Activated gamma-delta T cell (primary cell): ENCODE data around the gene SART1.
"Not testable (repeated sequence)": the region's sequence is repeated elsewhere in the genome, so short reads cannot be mapped to it uniquely, and the experiment has no call there.

Experiments used
- DNase-seq: peaks from one replicate; lab custom pipeline; 2025; lab: John Stamatoyannopoulos, UW

SART1 gene

GRCh38 chr11:65934014-65934413, 27.5 kb upstream of the SART1 start:
- DNase-seq: no peak

- no peak for DNase-seq
Observed at GRCh38 chr11:65937766-65938165, 23.8 kb upstream of the SART1 start.

- no peak for DNase-seq
Observed at GRCh38 chr11:65941720-65942310, 19.7 kb upstream of the SART1 start.

GRCh38 chr11:65942531-65942930, 19.0 kb upstream of the SART1 start:
- no peak for DNase-seq

- DNase-seq: no peak
Observed at GRCh38 chr11:65944191-65944590, 17.3 kb upstream of the SART1 start.

GRCh38 chr11:65944767-65945166, 16.8 kb upstream of the SART1 start:
- DNase-seq: no peak

- DNase-seq: no peak
Observed at GRCh38 chr11:65945430-65945911, 16.1 kb upstream of the SART1 start, which contains the start of gene TSGA10IP. TSS of gene TSGA10IP (plus strand) at chr11:65945480. CDS start at chr11:65945676, 196 bp downstream.

GRCh38 chr11:65945941-65946558, 15.5 kb upstream of the SART1 start:
- no peak for DNase-seq

GRCh38 chr11:65946655-65947054, 14.9 kb upstream of the SART1 start:
- DNase-seq: no peak

GRCh38 chr11:65947133-65947532, 14.4 kb upstream of the SART1 start:
- DNase-seq: no peak

- DNase-seq: no peak
Observed at GRCh38 chr11:65947603-65948125, 13.9 kb upstream of the SART1 start.

- DNase-seq: not testable (repeated sequence)
Observed at GRCh38 chr11:65950711-65951110, 10.8 kb upstream of the SART1 start.

GRCh38 chr11:65951641-65952040, 9.9 kb upstream of the SART1 start:
- DNase-seq: not testable (repeated sequence)

GRCh38 chr11:65952052-65952521, 9.4 kb upstream of the SART1 start:
- no peak for DNase-seq

- no peak for DNase-seq
Observed at GRCh38 chr11:65953471-65953870, 8.1 kb upstream of the SART1 start.

GRCh38 chr11:65954771-65955170, 6.8 kb upstream of the SART1 start:
- no peak for DNase-seq

- DNase-seq: no peak
Observed at GRCh38 chr11:65958291-65958690, 3.2 kb upstream of the SART1 start.

- DNase-seq: no peak
Observed at GRCh38 chr11:65958774-65959420, 2.6 kb upstream of the SART1 start.

GRCh38 chr11:65960824-65961266, 689 bp upstream of the SART1 start:
- DNase-seq: no peak

GRCh38 chr11:65962141-65962564, 619 bp downstream of the SART1 start:
- no peak for DNase-seq

- DNase-seq: no peak
Observed at GRCh38 chr11:65964906-65965305, 3.4 kb downstream of the SART1 start.

GRCh38 chr11:65965986-65966762, 4.6 kb downstream of the SART1 start:
- no peak for DNase-seq
